HL-60/S4 treated with phorbol 12-myristate 13-acetate at 8.2 ng/mL for 4 days and 3 days (cell line): ENCODE measurements around the gene RGS14.

Source experiments
- in situ Hi-C: fragments of 300-500 bp; cut with MboI; formaldehyde crosslinking; loops from 2 replicates; pipeline ENCODE4 v1.15.0; 2022; ENCODE audit warnings: low sequenced_read_pairs

The RGS14 gene

GRCh38 chr5:177362610-177363507, 5.1 kb downstream of the RGS14 start:
- in situ Hi-C loops, result no loop called here

GRCh38 chr5:177363565-177363964, 5.8 kb downstream of the RGS14 start:
- in situ Hi-C loops, result no loop called here

- in situ Hi-C loops, result no loop called here
Observed at GRCh38 chr5:177364159-177364962, 6.6 kb downstream of the RGS14 start.

GRCh38 chr5:177365845-177366527, 8.3 kb downstream of the RGS14 start:
- in situ Hi-C loops, result no loop called here

DNA sequence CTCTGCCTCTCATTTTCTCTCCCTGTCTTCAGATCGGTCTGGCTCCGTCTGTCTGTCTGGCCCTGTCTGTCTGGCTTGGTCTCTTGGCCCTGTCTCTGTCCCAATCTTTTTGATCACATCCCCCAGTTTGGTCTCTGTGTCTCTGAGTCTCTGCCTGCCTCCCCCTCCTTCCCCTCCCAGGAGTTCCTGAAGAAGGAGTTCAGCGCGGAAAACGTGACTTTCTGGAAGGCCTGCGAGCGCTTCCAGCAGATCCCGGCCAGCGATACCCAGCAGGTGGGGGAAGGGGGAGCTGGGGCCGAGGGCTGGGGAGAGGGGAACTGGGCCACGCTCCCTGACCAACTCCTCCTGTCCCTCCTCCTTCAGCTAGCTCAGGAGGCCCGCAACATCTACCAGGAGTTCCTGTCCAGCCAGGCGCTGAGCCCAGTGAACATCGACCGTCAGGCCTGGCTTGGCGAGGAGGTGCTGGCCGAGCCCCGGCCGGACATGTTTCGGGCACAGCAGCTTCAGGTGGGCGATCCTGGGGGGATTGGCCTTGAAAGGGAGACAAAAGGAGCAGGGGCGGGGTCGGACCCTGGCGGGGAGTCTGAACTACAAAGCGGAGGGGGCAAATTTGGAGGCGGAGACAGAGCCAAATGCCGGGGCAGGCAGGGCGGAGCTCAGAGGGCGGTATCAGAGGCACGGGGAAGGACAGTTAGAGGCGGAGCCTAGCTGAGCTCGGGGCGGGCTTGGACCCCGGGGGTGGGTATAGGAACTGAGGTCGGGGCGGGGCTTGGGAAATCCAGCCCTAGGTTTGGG, 9.0 kb downstream of the RGS14 start:
- in situ Hi-C loops, result no loop called here

DNA sequence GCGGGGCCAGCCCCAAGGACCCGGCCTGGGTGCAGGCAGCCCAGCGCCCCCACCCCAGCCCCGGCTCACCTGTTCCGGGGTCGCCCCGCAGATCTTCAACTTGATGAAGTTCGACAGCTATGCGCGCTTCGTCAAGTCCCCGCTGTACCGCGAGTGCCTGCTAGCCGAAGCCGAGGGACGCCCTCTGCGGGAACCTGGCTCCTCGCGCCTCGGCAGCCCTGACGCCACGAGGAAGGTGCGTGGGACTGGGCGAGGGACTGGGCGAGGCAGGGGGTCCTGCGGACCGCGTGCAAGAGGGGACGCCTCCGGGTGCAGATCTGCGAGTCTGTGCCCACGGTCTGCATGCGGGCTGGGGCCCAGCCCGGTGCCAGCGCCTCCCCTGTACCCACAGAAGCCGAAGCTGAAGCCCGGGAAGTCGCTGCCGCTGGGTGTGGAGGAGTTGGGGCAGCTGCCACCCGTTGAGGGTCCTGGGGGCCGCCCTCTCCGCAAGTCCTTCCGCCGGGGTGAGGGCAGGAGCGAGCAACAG, 9.7 kb downstream of the RGS14 start:
- in situ Hi-C loops, result no loop called here

DNA sequence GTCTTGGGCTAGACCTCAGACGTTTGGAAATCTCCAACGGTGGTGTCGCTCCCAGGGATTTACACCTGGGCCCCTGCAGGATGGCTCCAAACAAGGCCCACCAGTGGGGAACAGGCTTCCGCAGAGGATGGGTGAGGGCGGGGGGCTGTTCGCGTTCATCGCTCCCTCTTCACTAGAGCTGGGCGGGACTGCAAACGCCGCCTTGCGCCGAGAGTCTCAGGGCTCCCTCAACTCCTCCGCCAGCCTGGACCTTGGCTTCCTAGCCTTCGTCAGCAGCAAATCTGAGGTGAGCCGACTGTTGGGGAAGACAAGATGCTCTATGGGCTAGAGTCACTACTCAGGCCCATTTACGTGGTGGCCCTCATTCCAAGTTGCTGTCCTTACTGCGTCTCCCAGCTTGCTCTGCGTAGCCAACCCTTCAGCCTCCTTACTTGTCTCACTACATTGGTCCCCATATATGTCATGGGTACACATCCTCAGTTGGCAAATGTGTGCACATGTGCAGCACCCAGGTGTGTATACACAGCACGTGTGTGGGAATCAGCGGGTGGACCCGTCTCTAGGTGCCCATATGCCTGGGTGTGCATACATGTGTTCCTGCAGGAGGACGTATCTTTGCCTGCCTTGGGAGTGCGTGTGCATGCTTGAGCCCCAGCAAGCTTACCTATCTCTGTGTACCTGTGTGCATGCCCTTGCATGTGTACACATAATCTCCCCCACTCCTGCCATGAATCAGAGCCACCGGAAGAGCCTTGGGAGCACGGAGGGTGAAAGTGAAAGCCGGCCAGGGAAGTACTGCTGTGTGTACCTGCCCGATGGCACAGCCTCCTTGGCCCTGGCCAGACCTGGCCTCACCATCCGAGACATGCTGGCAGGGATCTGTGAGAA, 10.5 kb downstream of the RGS14 start:
- in situ Hi-C loops, result no loop called here

GRCh38 chr5:177368869-177369644, 11.3 kb downstream of the RGS14 start:
- in situ Hi-C loops, result no loop called here

DNA sequence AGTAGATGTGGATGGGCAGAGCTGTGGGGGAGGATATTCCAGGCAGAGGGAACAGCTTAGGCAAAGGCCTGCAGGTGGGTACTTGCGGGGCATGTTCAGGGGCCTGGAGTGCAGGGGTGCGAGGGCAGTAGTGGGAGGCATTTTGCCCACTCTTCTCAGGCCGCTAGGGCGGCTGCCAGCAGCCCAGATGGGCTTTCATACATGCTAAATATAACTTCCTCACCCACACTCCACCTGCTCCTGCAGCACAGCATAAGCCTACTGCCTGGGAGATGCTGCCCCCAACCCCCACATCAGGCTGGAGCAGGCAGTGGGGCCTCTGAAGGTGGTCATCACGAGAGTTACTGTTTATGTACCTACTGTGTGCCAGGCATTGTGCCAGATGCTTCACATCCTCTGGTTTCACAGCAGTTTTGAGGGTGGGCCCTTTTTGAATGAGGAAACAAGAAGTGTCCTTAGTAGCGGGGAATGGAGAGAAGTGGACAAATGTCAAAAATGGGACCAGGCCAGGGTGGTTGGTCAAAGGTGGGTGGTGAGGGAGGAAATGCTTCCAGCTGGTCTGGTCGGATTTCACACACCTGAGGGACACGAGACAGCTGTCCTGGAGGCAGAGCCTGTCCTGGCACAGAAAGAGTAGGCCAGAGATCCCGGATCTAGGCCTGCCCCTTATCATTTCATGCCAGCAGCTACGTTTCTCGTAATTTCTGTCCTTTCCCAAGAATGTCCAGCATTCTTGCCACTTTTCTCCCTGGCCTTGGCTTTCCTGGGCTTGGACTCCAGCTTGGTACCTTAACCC, 12.1 kb downstream of the RGS14 start:
- in situ Hi-C loops, result no loop called here

- in situ Hi-C loops, result no loop called here
Observed at GRCh38 chr5:177370488-177371119, 12.9 kb downstream of the RGS14 start.

- in situ Hi-C loops, result no loop called here
Observed at GRCh38 chr5:177371120-177372033, 13.7 kb downstream of the RGS14 start.

GRCh38 chr5:177372034-177372896, 14.5 kb downstream of the RGS14 start:
- in situ Hi-C loops, result no loop called here

DNA sequence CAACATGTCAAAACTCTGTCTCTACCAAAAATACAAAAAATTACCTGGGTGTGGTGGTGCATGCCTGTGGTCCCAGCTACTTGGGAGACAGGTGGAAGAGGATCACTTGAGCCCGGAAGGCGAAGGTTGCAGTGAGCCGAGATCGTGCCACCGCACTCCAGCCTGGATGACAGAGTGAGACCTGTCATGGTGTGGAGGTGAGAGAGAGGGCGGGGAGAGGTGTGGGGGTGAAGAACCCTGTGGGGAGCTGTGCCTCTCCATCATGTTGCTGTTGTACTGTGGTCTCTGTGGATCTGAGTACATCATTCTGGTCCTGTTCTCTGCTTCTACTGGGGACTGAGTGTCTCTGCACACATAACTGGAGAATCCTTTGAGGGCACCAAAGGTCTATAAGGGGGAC, 15.2 kb downstream of the RGS14 start:
- in situ Hi-C loops, result no loop called here

- in situ Hi-C loops, result no loop called here
Observed at GRCh38 chr5:177373806-177374205, 16.1 kb downstream of the RGS14 start.

- in situ Hi-C loops, result no loop called here
Observed at GRCh38 chr5:177374211-177374610, 16.5 kb downstream of the RGS14 start.
